Nephron (organoid): Measurements from ENCODE around the gene CHIC2.

Experiments used
- H3K27ac Mint-ChIP-seq, 3 experiments: 2 replicates each; pipeline ENCODE4 v1.8.0; 2020; ENCODE audit warnings: mixed read lengths in 3 of 3, mild to moderate bottlenecking in 2 of 3, moderate library complexity in 1 of 3
- H3K27me3 Mint-ChIP-seq: 2 replicates; pipeline ENCODE4 v1.8.0; 2021; ENCODE audit warnings: low read depth, mild to moderate bottlenecking, moderate library complexity, mixed read lengths
- H3K36me3 Mint-ChIP-seq: 2 replicates; pipeline ENCODE4 v1.8.0; 2020; ENCODE audit warnings: low read depth, mixed read lengths
- H3K4me1 Mint-ChIP-seq: 2 replicates; pipeline ENCODE4 v1.8.0; 2020; ENCODE audit warnings: mixed read lengths
- H3K4me3 Mint-ChIP-seq, 3 experiments: 2 replicates each; pipeline ENCODE4 v1.8.0; 2020; ENCODE audit warnings: mild to moderate bottlenecking in 3 of 3, mixed read lengths in 3 of 3, moderate library complexity in 2 of 3
- H3K9me3 Mint-ChIP-seq: 2 replicates; pipeline ENCODE4 v1.8.0; 2020; ENCODE audit warnings: mixed read lengths
- TF ChIP-seq, protein P1 (sequence below), 3 experiments: fragments of 200-600 bp; sonication (generic); IDR thresholded peaks; one replicate each; pipeline ENCODE4 v1.5.0; 2021; ENCODE audit warnings: antibody characterized with exemption in 3 of 3; ENCODE audit not compliant: unreplicated experiment in 3 of 3

Gene CHIC2

GRCh38 chr4:53981066-53981465 is 83.3 kb downstream of the CHIC2 start:
- Mint-ChIP-seq H3K36me3 (no peaks in the 10 kb centered on the region), H3K4me1 (no peaks in the 10 kb centered on the region), H3K27me3 (no peaks in the 10 kb centered on the region), H3K27ac (no peak overlapping the region), H3K9me3 (no peaks in the 10 kb centered on the region), H3K4me3 (no peak overlapping the region)
- TF ChIP-seq, protein P1, sequence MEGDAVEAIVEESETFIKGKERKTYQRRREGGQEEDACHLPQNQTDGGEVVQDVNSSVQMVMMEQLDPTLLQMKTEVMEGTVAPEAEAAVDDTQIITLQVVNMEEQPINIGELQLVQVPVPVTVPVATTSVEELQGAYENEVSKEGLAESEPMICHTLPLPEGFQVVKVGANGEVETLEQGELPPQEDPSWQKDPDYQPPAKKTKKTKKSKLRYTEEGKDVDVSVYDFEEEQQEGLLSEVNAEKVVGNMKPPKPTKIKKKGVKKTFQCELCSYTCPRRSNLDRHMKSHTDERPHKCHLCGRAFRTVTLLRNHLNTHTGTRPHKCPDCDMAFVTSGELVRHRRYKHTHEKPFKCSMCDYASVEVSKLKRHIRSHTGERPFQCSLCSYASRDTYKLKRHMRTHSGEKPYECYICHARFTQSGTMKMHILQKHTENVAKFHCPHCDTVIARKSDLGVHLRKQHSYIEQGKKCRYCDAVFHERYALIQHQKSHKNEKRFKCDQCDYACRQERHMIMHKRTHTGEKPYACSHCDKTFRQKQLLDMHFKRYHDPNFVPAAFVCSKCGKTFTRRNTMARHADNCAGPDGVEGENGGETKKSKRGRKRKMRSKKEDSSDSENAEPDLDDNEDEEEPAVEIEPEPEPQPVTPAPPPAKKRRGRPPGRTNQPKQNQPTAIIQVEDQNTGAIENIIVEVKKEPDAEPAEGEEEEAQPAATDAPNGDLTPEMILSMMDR (IDR thresholded peaks at IDR 0.05; ENCODE audit: unreplicated experiment in 3 of 3): no peak

GRCh38 chr4:53974561-53974960 is 89.8 kb downstream of the CHIC2 start:
- Mint-ChIP-seq H3K4me1 (no peaks in the 10 kb centered on the region), H3K4me3 (no peak overlapping the region)
- TF ChIP-seq, protein P1 (IDR thresholded peaks at IDR 0.05; ENCODE audit: unreplicated experiment in 3 of 3): no peak

DNA sequence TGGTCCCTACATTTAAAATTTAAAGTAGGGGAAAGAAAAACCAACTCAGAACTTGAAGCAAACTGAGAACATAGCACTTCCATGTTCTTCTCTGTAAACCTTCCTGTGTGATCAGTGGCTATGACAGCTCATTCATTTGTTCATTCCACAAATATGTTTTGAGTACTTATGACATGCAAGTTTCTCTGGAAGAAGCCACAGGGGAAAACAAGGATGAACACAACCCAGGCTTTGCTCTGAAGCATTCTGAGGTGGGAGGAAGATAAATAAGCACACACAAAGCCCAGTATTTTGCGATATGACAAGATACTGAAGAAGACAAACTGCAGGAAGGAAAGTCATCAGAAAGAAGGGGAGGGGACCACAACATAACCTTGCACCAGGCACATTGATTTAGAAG is 96.4 kb downstream of the CHIC2 start:
- Mint-ChIP-seq H3K36me3 (peaks cover 3% of the 10 kb centered on the region), H3K4me3 (no peak overlapping the region), H3K9me3 (peaks cover 2% of the 10 kb centered on the region), H3K27me3 (no peaks in the 10 kb centered on the region), H3K4me1 (peaks cover 13% of the 10 kb centered on the region), H3K27ac (no peak overlapping the region)
- TF ChIP-seq, protein P1 (IDR thresholded peaks at IDR 0.05; ENCODE audit: unreplicated experiment in 3 of 3): no peak

More at GRCh38 chr4:53974561-53974960, 89.8 kb downstream of the CHIC2 start:
- Mint-ChIP-seq H3K9me3 (no peaks in the 10 kb centered on the region), H3K27ac (no peak overlapping the region), H3K36me3 (no peaks in the 10 kb centered on the region), H3K27me3 (no peaks in the 10 kb centered on the region)

GRCh38 chr4:53963781-53964180 is 100.6 kb downstream of the CHIC2 start:
- no peaks in the 10 kb centered on the region for H3K27me3 Mint-ChIP-seq
- H3K36me3 Mint-ChIP-seq: peaks cover 3% of the 10 kb centered on the region
- H3K4me3 Mint-ChIP-seq: no peak overlapping the region
- TF ChIP-seq, protein P1 (IDR thresholded peaks at IDR 0.05; ENCODE audit: unreplicated experiment in 3 of 3): no peak
- peak overlapping the region in 1 of 3 experiments; percentile 78 for H3K27ac Mint-ChIP-seq
- peaks cover 35% of the 10 kb centered on the region for H3K4me1 Mint-ChIP-seq
- H3K9me3 Mint-ChIP-seq: peaks cover 2% of the 10 kb centered on the region

GRCh38 chr4:53963336-53963735 is 101.1 kb downstream of the CHIC2 start:
- peak overlapping the region in 1 of 3 experiments; percentile 78 for H3K27ac Mint-ChIP-seq
- H3K4me1 Mint-ChIP-seq: peaks cover 35% of the 10 kb centered on the region
- TF ChIP-seq, protein P1 (IDR thresholded peaks at IDR 0.05; ENCODE audit: unreplicated experiment in 3 of 3): no peak
- peaks cover 3% of the 10 kb centered on the region for H3K36me3 Mint-ChIP-seq
- H3K27me3 Mint-ChIP-seq: peaks cover 1% of the 10 kb centered on the region
- H3K4me3 Mint-ChIP-seq: no peak overlapping the region
- peaks cover 2% of the 10 kb centered on the region for H3K9me3 Mint-ChIP-seq

GRCh38 chr4:53962516-53963225 is 101.7 kb downstream of the CHIC2 start:
- TF ChIP-seq, protein P1 (IDR thresholded peaks at IDR 0.05; ENCODE audit: unreplicated experiment in 3 of 3): no peak
- Mint-ChIP-seq H3K27ac (peak overlapping the region; percentile 35 to 78 (median 75)), H3K9me3 (no peaks in the 10 kb centered on the region), H3K36me3 (no peaks in the 10 kb centered on the region), H3K4me3 (no peak overlapping the region), H3K4me1 (peaks cover 35% of the 10 kb centered on the region), H3K27me3 (peaks cover 6% of the 10 kb centered on the region)
